Activated T-cell treated with anti-CD3 and anti-CD28 coated beads, Interleukin-2, amount 50 U/mL, for 48 hours (primary cell): ENCODE results near the gene ADGRB3.
"Not testable (repeated sequence)": the region's sequence is repeated elsewhere in the genome, so short reads cannot be mapped to it uniquely, and the experiment has no call there.

Source experiments
- DNase-seq, 2 experiments: peaks; one replicate each; pipeline ENCODE4 v3.0.0-alpha.2; 2020

Gene ADGRB3

GRCh38 chr6:68834551-68834950 lies 199.5 kb downstream of the ADGRB3 start:
- no peak for DNase-seq

- no peak for DNase-seq
These were observed 203.5 kb downstream of the ADGRB3 start for GRCh38 chr6:68838571-68838970.

DNA sequence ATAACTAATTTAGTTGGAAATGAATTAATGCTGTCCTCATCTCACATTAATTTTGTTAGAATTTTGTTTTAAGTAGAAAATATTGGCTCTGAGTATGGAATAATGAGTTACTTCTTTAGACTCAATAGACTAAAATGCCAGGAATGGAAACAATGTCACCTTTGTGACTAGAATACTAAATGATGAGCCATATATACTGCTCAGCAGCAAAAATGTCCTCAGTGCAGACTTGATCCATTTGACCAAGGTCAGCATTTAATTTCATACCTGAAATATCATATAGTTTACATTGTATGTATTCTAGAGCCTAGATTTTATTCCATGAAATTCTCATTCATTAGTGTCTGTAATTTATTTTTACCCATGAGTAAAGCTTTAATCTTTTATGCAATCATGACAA lies 217.7 kb downstream of the ADGRB3 start:
- no peak for DNase-seq

GRCh38 chr6:68859233-68859632 lies 224.2 kb downstream of the ADGRB3 start:
- DNase-seq: no peak

DNA sequence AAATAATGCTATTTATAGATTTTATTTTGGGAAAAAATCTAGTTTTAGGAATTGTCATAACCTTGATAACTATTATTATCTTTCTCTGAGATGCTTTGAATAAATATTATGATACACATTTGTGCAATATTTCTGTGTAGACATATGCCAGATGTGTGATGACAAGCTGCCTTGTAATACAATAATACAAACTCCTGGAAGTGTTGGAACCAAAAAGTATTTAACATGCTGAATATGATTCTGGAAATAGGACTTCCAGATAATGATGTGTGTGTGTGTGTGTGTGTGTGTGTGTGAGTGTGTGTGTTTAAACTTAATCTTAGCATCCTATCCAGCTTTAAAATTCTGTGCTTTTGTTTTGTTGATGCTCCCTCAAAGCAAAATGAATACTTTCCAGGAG lies 233.6 kb downstream of the ADGRB3 start:
- no peak for DNase-seq

DNA sequence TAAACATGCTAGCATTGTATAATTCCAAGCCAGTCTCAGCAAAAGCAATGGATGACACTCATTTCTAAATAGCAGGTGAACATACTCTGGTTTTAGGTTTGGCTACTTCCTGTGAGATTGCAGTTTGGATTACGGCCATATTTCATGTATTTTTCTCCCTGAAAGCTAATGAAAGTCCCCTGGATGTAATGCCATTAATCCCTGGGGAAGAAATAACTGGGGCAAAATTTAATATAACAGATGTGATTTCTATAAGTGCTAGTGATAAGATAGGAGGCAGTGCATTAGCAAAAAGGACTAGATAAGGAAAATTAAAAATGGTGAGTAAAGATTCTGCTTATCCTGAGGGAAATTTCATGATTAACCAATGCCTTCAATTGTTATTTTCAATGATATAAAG lies 238.2 kb downstream of the ADGRB3 start:
- DNase-seq: no peak

DNA sequence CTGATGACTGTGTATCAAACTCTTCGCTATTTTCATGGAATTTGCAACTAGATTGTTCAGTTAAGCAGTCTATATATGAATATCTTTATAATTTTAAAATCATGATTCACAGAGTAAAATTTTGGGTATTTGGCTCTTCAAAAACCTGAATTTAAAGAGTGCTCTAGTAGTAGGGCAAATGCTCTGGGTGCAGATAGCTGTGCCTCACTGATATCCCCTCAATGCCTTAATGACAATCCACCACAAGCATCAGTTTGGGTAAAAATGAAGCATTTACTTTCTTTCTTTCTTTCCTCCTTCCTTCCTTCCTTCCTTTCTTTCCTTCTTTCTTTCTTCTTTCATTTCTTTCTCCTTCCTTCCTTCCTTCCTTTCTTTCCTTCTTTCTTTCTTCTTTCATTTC lies 239.7 kb downstream of the ADGRB3 start:
- no peak for DNase-seq

DNA sequence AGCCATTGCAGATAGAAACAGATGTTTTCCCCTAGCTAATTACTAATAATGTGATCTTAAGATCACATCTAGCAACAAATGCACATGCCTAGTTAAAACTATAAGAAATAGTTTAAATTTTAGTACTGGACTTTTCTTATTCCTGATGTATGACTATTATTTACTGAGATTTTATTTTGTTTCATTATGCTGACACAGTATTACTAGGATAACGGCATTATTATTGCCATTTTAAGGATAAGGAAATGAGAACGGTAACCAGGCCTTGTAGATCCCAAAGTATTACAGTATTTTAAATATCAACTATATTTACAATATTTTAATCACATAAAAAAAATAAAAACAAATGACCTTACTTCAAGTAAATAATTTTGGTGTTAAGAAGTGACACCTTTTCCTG lies 240.3 kb downstream of the ADGRB3 start:
- DNase-seq: no peak

GRCh38 chr6:68876792-68877493 lies 241.9 kb downstream of the ADGRB3 start:
- DNase-seq: no peak

DNA sequence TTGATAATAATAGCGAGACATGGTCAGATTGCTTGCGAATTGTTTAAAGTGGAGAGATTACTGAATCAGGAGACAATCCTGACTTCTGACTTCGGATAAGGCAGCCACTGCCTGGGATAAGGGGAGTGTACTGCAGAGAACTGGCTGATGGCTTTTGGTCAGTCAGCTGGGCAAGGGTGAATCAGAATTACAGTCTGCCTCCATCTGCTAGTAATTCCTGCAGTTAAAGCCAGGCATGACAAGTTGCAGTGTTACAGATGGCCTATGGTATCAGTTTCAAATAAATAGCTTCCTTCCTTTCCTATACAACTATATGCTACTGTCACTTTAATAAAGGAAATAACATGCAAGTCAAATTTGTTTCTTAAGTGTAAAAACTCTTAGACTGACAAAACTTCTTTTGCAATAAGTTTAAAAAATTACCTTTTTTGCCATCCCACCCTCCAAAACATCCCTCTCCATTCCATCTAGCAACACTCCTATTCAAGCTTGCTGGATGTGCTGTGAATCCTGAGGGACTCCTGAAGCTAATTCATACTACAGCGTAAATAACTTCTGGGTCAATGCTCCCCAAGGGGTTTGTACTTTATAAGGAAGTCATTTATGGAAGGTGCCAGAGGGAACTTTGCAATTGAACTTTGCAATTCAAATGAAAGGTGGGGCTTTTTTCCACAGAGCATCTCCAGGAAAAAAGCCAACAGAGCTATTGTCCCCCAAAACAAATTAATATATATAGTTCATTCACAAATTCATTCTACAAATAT lies 245.2 kb downstream of the ADGRB3 start:
- DNase-seq: no peak

GRCh38 chr6:68883325-68883724 lies 248.2 kb downstream of the ADGRB3 start:
- not testable (repeated sequence) for DNase-seq

DNA sequence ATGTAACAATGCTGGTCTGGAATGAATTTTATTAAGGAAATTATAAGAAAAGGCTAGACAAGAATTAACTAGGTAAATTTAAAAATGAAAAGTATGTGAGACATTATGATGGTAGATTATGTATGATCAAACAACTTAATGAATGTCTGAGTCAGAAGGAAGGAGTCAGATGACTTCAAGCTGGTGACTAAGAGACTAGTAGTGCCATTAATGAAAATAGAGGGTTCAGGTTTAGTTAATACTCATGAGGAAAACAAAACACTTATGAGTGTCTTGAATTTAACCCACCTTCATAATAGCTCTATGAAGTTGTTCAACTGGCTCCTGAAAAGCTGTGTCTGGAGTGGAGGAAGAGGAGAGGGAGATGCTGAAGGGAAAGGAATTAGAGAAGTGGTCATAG lies 256.3 kb downstream of the ADGRB3 start:
- DNase-seq: no peak

DNA sequence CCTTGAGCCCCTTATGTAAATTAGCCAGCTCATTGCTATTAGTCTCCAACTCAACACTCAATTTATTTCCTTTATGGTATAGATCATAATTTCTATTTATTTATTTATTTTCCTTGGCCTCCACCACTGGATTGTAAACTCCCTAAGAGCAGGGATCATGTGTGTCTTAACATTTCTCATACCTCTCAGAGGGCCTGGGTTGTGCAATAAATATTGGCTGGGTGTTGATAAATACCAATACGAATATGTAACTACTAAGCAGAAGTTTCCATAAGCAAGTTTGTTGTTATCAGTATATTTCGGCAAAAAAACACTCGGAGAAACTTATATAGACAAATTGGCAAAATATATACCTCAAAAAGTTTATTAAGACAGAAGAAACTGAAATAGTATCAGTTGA lies 257.4 kb downstream of the ADGRB3 start:
- DNase-seq: no peak

DNA sequence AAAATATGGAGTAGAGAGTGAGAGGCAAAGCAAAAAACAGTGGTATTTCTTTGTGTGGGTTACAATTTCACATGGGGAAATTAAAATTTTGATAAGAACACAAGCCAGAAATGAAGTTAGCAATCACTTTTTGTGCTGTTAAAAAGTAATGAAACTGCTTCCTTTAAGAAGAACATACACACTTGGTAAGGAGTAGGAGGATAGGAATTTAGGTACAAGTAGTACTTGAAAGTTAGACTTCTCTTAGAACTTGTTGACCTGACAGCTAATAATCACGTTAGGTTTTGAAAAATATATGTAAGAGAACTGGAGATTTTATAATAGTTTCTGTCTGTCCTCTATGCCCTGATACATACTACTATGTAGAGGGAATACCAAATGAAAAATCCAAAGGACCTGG lies 260.8 kb downstream of the ADGRB3 start:
- no peak for DNase-seq

GRCh38 chr6:68901044-68901443 lies 266.0 kb downstream of the ADGRB3 start:
- DNase-seq: no peak

- no peak for DNase-seq
These were observed 276.3 kb downstream of the ADGRB3 start for GRCh38 chr6:68911334-68911733.

DNA sequence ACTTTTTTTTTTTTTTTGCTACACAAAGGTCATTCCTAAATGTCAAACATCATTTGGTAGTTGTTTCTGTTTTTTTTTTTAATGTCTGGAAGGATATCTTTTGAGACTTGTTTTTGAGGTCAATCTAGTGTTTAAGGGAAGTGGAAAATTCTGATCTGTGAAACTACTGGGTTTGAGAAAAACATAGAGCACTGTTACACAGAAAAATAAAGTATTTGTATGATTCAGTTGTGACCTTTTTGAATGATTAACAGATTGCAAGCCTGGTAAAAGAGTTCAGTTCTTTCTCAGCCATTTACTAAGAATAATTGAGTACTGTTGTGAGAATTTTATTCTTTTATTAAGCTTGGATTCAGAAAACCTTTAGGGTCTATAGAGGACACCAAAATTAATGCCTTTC lies 276.7 kb downstream of the ADGRB3 start:
- DNase-seq: no peak

- not testable (repeated sequence) for DNase-seq
These were observed 277.7 kb downstream of the ADGRB3 start for GRCh38 chr6:68912805-68913204.

- no peak for DNase-seq
These were observed 280.5 kb downstream of the ADGRB3 start for GRCh38 chr6:68915586-68915985.

DNA sequence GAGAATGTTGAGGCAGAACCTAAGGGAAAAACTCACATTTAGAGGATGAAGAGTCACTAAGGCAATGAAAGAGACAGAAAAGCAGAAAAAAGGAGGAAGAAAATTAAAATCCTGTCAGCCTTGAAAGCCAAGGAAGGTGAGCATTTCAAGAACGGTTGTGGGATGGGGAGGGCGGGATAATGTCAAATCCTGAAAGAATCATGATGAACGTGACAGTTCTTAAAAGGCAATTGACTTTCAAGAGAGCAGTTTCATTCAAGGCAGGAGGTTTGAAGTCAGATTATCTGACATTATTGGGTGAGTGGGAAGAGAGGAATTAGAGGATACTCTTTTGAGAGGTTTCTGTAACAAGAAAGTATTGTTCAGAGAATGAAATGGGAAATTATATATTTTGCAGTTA lies 284.5 kb downstream of the ADGRB3 start:
- DNase-seq: no peak

DNA sequence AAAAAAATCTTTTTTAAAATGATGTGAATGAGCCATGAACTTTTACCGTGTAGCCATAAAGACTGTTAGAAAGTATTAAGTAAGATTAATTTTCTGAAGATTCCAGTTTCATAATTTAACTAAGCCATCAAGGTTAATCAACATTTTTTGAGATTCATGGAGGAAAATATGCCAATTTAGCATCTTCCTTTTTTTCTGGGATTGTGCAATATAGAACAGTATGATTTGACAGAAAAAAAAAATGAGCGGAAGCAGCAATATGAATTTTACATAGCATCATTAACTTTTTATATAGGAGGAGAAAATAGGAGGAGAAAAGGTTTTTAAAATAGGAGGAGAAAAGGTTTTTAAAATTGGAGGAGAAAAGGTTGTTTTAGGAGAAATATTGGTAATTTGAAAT lies 306.3 kb downstream of the ADGRB3 start:
- no peak for DNase-seq

DNA sequence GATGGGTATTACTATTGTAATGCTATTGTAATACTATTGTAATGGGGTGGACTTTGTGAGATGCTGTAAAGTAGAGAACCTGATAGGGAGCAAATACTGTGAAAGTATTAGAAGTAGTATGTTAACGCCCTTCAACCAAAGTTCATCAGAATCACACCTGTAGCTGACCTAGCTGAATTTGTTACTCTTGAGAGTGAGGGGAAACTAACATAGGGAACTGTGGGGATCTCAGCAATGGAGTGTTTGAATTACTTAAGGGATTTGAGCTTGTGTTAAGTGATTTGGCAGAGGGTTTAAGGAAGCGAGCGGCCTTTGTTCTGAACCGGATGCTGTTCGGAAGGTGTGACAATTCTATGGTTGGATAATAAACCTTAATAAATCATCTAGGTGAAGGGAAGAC lies 312.6 kb downstream of the ADGRB3 start:
- DNase-seq: no peak

DNA sequence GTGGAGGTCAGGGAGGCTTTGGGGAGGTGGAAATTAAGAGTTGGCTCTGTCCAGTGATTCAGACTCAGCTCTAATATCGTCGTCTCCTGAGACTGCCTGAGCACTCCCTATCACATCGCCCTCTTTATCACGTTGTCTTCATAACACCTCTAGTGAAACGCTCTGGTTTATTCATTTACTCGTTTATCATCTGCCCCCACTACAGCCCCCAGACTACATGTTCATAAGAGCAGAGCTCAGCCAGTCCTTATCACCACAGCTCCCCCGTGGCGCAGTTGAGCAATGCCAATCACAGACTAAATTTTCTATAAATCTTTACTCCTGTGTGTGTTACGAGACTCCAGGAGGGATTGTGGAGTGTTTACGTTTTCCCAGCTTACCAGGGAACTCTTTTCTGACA lies 316.2 kb downstream of the ADGRB3 start:
- no peak for DNase-seq

- no peak for DNase-seq
These were observed 323.2 kb downstream of the ADGRB3 start for GRCh38 chr6:68958327-68958726.
